ENCODE results near the gene HDAC10. TPM values are rescaled to one million over a fixed set of nuclear protein-coding genes. Genes with fewer than 3 reads are reported as not detected.

The HDAC10 gene
- polyA plus RNA-seq, 1 experiment: 18.2 TPM

DNA sequence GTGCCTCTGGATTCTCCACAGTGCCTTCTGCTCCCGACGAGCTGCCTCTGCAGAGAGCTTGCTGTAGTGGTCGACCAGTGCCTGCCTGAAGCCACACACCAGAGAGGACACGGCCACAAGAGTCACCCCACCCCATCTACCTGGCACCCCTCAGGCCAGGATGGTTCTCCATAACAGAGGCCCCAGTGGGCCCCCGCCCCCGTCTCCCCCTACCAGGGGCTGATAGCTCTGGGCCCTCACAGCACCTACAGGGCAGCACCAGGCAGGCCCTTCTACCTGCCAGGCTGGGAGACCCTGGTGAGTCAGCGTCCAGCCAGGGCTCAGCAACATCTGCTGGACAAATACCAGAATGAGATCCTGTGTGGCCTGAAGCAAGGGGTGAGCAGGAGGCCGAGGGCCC is 28.6 kb downstream of the HDAC10 start:
- CTCF ChIA-PET: interaction anchor here (1.0 to 1.3 kb wide), 2 partner anchors 12 to 16 kb away, joined by 3 to 4 read pairs; no protein-coding TSS in a partner anchor
- no peak overlapping the region for H3K4me3 ChIP-seq (ENCODE audit: low read depth, low read length)
- POLR2A ChIA-PET: no interaction called here
- TF ChIP-seq, protein P1, sequence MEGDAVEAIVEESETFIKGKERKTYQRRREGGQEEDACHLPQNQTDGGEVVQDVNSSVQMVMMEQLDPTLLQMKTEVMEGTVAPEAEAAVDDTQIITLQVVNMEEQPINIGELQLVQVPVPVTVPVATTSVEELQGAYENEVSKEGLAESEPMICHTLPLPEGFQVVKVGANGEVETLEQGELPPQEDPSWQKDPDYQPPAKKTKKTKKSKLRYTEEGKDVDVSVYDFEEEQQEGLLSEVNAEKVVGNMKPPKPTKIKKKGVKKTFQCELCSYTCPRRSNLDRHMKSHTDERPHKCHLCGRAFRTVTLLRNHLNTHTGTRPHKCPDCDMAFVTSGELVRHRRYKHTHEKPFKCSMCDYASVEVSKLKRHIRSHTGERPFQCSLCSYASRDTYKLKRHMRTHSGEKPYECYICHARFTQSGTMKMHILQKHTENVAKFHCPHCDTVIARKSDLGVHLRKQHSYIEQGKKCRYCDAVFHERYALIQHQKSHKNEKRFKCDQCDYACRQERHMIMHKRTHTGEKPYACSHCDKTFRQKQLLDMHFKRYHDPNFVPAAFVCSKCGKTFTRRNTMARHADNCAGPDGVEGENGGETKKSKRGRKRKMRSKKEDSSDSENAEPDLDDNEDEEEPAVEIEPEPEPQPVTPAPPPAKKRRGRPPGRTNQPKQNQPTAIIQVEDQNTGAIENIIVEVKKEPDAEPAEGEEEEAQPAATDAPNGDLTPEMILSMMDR (IDR thresholded peaks at IDR 0.05; ENCODE audit: insufficient read depth, low read depth, low read length): no peak
- no peak for DNase-seq (ENCODE audit: low read depth)
- H3K27me3 ChIP-seq (ENCODE audit: control insufficient read depth, insufficient read depth, low read length): no peaks in the 10 kb centered on the region
- peaks cover 57% of the 10 kb centered on the region for H3K36me3 ChIP-seq (ENCODE audit: control insufficient read depth, insufficient read depth, low read length)

DNA sequence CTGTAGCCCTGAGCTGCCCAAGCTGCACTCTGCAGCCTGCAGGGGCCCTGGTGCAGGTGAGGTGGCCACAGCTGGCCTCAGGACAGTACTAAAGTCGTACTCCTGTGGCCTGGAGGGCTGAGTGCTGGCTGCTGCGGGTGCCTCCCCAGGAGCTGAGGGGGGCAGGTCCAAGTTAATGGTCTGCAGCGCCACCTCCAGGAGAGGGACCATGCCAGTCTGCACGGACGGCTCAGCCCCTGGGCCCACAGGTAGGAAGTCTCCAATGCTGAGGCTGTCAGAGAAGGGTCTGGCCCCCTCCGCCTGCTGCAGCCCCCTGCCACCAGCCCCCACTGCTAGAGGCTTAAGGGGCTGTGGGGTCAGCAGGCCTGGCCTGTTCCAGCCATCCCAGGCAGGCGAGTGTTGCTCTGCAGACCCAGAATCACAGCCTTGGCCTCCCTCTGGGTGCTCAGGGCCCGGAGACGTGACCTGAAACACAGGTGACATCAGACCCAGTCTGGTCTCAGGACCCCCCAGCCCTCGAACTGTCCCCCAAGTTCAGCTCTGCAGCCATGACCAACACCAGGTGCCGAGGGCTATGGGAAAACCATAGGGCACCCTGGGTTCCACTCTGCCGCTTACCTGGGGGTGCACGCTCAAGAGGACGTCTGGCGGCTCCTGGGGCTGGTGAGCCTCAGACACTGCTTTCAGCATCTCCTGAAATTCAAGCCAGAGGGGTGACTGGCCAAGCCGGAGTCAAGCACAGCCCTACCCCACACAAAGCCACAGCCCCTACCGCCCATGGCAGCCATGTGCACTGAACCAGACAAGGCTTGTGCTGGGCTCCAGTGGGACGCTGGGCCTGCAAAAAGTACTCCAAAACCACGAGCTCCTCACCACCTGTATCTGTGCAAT is 29.4 kb downstream of the HDAC10 start:
- peaks cover 63% of the 10 kb centered on the region for H3K36me3 ChIP-seq (ENCODE audit: control insufficient read depth, insufficient read depth, low read length)
- H3K27me3 ChIP-seq (ENCODE audit: control insufficient read depth, insufficient read depth, low read length): no peaks in the 10 kb centered on the region
- no peak for DNase-seq (ENCODE audit: low read depth)
- CTCF ChIA-PET: interaction anchor here (1.0 to 2.0 kb wide), 3 partner anchors 11 to 17 kb away, joined by 3 to 6 read pairs (median 4); no protein-coding TSS in a partner anchor
- TF ChIP-seq, protein P1 (IDR thresholded peaks at IDR 0.05; ENCODE audit: insufficient read depth, low read depth, low read length): no peak
- no peak overlapping the region for H3K4me3 ChIP-seq (ENCODE audit: low read depth, low read length)
- POLR2A ChIA-PET: interaction anchor here (0.6 kb wide), 2 partner anchors 10 to 11 kb away, joined by 4 read pairs; no protein-coding TSS in a partner anchor

DNA sequence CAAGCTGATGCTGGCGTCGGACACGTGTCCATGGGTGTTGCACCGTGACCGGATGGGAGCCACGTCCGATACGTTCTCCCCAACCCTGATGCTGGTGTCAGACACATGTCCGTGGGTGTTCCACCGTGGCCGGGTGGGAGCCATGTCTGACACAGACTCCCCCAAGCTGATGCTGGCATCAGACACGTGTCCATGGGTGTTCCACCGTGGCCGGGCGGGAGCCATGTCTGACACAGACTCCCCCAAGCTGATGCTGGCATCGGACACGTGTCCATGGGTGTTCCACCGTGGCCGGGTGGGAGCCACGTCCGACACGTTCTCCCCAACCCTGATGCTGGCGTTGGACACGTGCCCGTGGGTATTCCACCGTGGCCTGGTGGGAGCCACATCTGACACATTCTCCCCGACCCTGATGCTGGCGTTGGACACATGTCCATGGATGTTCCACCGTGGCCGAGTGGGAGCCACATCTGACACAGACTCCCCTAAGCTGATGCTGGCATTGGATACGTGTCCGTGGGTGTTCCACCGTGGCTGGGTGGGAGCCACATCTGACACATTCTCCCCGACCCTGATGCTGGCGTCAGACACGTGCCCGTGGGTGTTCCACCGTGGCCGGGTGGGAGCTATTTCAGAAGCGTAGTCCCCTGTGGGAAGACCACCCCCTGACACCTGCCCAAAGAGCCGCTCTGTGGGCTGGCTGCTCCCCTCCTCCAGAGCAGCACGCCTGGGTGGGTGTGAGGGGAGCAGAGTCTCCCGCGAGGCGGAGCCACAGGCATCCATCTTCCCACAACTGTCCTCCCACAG is 30.3 kb downstream of the HDAC10 start:
- ChIA-PET CTCF (interaction anchor here (1.2 to 2.0 kb wide), 2 partner anchors 12 to 17 kb away, joined by 4 to 6 read pairs; no protein-coding TSS in a partner anchor), POLR2A (interaction anchor here (0.6 kb wide), 1 partner anchor 11 kb away, joined by 4 read pairs; no protein-coding TSS in a partner anchor)
- no peak overlapping the region for H3K4me3 ChIP-seq (ENCODE audit: low read depth, low read length)
- TF ChIP-seq, protein P1 (IDR thresholded peaks at IDR 0.05; ENCODE audit: insufficient read depth, low read depth, low read length): no peak
- no peaks in the 10 kb centered on the region for H3K27me3 ChIP-seq (ENCODE audit: control insufficient read depth, insufficient read depth, low read length)
- peaks cover 65% of the 10 kb centered on the region for H3K36me3 ChIP-seq (ENCODE audit: control insufficient read depth, insufficient read depth, low read length)
- DNase-seq (ENCODE audit: low read depth): no peak

DNA sequence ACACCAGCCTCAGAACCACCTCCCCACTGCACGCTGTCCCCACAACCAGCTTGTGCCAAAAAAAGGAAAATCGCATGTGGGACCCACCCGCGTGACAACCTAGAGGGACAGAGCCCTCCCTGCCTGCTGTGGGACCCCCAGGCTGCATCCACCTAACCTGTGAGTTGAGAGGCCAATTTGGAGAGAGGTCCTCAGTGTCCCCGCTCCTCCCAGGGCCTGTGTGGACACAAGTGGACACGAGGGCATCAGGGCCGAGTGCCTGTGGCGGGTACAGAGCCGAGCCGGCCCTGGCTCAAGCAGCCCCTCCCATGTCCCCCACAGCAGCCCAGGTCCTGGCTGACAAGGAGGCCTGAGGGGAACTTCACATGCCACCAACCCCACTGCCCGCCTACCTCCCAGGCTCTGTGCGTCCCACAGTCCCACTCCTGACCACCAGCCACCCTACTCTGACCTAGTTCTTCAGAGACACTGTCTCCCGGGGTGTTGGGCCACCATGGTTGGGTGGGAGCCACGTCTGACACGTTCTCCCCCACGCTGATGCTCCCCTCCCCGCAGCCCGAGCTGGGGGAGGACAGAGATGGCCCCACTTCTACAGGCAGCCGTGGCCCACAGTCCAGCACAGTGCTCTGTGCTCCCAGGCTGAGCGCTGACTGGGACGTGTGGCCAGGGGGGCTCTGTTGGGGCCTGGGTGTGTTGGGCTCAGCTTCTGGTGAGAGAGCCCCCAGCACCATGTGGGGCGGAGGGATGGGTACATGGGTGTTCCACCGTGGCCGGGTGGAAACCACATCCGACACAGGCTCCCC is 31.1 kb downstream of the HDAC10 start:
- H3K27me3 ChIP-seq (ENCODE audit: control insufficient read depth, insufficient read depth, low read length): no peaks in the 10 kb centered on the region

More for the DNA sequence above, 31.1 kb downstream of the HDAC10 start:
- TF ChIP-seq, protein P1 (IDR thresholded peaks at IDR 0.05; ENCODE audit: insufficient read depth, low read depth, low read length): no peak
- Histone ChIP-seq H3K36me3 (ENCODE audit: control insufficient read depth, insufficient read depth, low read length) (peaks cover 66% of the 10 kb centered on the region), H3K4me3 (ENCODE audit: low read depth, low read length) (no peak overlapping the region)
- no peak for DNase-seq (ENCODE audit: low read depth)
- POLR2A ChIA-PET: no interaction called here
- CTCF ChIA-PET: interaction anchor here (1.2 to 2.0 kb wide), 2 partner anchors 11 to 17 kb away, joined by 4 to 6 read pairs; no protein-coding TSS in a partner anchor

Measured in BJ (cell line).